Measurements from ENCODE around the gene CDCA7L.

Gene CDCA7L

DNA sequence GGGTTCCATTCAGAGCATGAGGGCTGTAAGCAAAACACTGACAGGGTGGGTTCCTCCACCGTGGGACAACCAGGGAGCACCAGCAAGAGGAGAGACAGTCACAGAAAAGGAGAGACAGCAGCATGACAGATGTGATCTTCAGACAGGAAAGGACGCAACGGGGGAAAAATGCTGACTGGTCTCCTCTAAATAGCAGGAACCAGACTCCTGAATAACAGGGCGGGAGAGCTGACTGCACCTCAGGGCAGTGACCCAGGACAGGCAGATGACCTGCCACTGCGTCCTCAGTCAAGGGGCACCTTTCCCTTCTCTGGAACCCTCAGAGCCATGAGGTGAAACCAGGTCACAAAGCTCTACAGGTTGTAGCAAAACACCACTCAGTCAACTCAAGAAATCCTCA lies 37.0 kb downstream of the CDCA7L start:
- H3K4me3 ChIP-seq (ENCODE audit: low read depth, low read length), result no peak overlapping the region
- in situ Hi-C loops (cut with HindIII; ENCODE audit: low sequenced_read_pairs), result no loop called here
- no peak for DNase-seq (ENCODE audit: low read depth)
- no peak for TF ChIP-seq CTCF (IDR thresholded peaks at IDR 0.05; ENCODE audit: low read depth, low read length, missing control alignments)

- no peak for DNase-seq (ENCODE audit: low read depth)
- no peak for TF ChIP-seq CTCF (IDR thresholded peaks at IDR 0.05; ENCODE audit: low read depth, low read length, missing control alignments)
- in situ Hi-C loops (cut with HindIII; ENCODE audit: low sequenced_read_pairs), result no loop called here
- H3K4me3 ChIP-seq (ENCODE audit: low read depth, low read length), result no peak overlapping the region
These were observed 42.5 kb downstream of the CDCA7L start for GRCh38 chr7:21903020-21903786.

DNA sequence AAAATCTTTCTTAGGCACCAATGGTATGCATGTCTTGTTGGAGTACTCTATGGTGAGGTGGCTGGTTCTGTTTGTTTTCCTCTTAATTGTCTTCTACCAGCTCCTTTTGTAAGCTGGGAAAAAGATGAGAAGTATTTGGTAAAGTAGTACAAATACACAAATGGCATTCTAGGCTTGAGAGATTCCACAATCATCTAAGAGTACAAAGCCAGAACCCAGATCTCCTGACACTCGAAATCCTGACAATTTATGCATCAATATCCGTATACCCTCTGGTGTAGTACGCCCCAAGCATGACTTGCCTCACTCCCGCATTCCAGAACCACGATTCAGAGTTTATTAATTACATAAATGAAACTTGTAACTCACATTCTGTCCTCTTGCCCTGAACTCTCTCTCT lies 43.5 kb downstream of the CDCA7L start:
- no peak for TF ChIP-seq CTCF (IDR thresholded peaks at IDR 0.05; ENCODE audit: low read depth, low read length, missing control alignments)
- H3K4me3 ChIP-seq (ENCODE audit: low read depth, low read length), result no peak overlapping the region
- in situ Hi-C loops (cut with HindIII; ENCODE audit: low sequenced_read_pairs), result no loop called here
- DNase-seq (ENCODE audit: low read depth), result no peak

DNA sequence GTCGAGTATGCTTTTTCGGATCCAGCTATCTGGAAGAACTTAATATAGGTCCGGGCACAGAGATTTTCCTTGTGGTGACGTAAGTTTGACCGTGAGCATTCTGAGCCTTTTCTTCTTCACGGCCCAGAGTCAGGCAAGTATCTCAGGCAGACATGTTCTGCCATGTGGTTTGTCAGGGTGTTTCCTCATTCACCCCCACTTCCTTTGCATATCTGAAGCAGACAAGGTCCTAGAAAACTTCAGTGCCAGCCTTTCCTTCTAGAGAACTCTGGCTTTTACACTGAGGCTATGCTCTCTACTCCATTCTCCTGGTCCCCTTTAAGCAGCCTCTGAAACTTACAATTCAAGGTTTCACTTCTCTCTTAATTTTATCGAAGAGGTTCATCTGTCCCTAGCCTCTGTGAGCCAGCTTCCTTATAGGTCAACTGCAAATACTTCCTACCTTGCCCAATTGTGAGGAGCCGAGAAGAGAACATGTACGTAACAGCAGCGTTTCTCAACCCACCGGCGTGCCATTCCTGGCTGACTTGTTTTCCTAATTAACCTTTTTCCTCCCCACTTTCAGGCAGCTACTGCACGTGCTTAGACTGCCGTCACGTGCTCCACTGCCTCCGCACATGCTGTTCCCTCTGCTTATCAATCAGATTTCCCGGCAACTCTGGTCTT lies 47.3 kb downstream of the CDCA7L start:
- DNase-seq (ENCODE audit: low read depth), result no peak
- TF ChIP-seq CTCF (IDR thresholded peaks at IDR 0.05; ENCODE audit: low read depth, low read length, missing control alignments), result no peak
- H3K4me3 ChIP-seq (ENCODE audit: low read depth, low read length), result no peak overlapping the region
- in situ Hi-C loops (cut with HindIII; ENCODE audit: low sequenced_read_pairs), result no loop called here

GRCh38 chr7:21893401-21893800 lies 52.3 kb downstream of the CDCA7L start:
- TF ChIP-seq CTCF (IDR thresholded peaks at IDR 0.05; ENCODE audit: low read depth, low read length, missing control alignments), result no peak

DNA sequence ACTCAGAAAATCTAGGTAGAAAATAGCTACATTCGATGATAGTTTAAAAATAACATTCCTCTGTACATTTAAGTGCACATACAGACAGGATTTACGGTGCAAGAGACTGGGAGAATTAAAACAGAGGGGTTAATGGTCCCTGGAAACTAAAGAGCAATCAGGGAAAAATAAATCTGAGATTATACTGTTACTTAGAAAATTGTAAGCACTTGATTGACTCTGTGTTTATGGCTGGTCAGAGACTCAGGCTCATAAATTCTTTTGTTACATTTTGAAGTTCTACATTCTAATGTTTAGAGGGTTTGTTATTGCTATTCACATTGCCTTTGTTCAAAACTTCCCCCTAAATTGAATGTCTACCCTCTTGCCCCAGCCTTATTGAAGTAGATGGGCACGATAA lies 54.4 kb downstream of the CDCA7L start:
- in situ Hi-C loops (cut with HindIII; ENCODE audit: low sequenced_read_pairs), result no loop called here
- no peak overlapping the region for H3K4me3 ChIP-seq (ENCODE audit: low read depth, low read length)
- TF ChIP-seq CTCF (IDR thresholded peaks at IDR 0.05; ENCODE audit: low read depth, low read length, missing control alignments), result no peak
- DNase-seq (ENCODE audit: low read depth), result no peak

More at GRCh38 chr7:21893401-21893800, 52.3 kb downstream of the CDCA7L start:
- no peak overlapping the region for H3K4me3 ChIP-seq (ENCODE audit: low read depth, low read length)
- in situ Hi-C loops (cut with HindIII; ENCODE audit: low sequenced_read_pairs), result no loop called here
- DNase-seq (ENCODE audit: low read depth), result no peak
